ENCODE measurements around the gene CRK. TPM values are rescaled to one million over a fixed set of nuclear protein-coding genes. Genes with fewer than 3 reads are reported as not detected.
"Not testable (repeated sequence)": the region's sequence is repeated elsewhere in the genome, so short reads cannot be mapped to it uniquely, and the experiment has no call there.

Gene CRK
- total and polyA plus RNA-seq, 11 donors: 17.0 to 49.0 (median 42.2) TPM

- no peaks in the 10 kb centered on the region for H3K9me3 ChIP-seq
- DNase-seq (peak; percentile 98 to 99 (median 98)), ATAC-seq (peak; percentile 97 to 99 (median 98))
- WGBS, 4 donors: 0 to 1% (median 1%) methylated on average over 33 to 82 of the region's 82 CpGs
- intact Hi-C loops (cut with DNase I): loop anchor here in 4 of 10 donors (2.0 to 10.0 kb wide), 5 partner anchors 38 to 115 kb away; partner anchors contain the start of genes CRK (in 1 of the 4) and INPP5K (in 1 of the 4)
- H3K27me3 ChIP-seq: no peaks in the 10 kb centered on the region
- H3K27ac ChIP-seq: peak within 1 kb of the TSS; percentile 93 to 99 (median 98)
- TF ChIP-seq CTCF (IDR thresholded peaks at IDR 0.05): no peak
- TF ChIP-seq POLR2A (IDR thresholded peaks at IDR 0.05): peak in 1 of 2 donors; percentile 87
- H3K4me1 ChIP-seq: peaks cover 6 to 49% (median 27%) of the 10 kb centered on the region in 12 donors
- H3K36me3 ChIP-seq: peaks cover 0 to 11% (median 0%) of the 10 kb centered on the region in 9 donors
- peak within 1 kb of the TSS; percentile 76 to 98 (median 88) for H3K4me3 ChIP-seq
Observed at GRCh38 chr17:1399679-1400512, 56.1 kb downstream of the CRK start, which contains the start of gene YWHAE. Gene YWHAE (minus strand): TSS chr17:1400222. CDS start chr17:1400110, 112 bp downstream.

- Histone ChIP-seq H3K4me3 (peak overlapping the region; percentile 76 to 98 (median 88)), H3K27ac (peak overlapping the region; percentile 93 to 99 (median 98)), H3K36me3 (peaks cover 0 to 11% (median 0%) of the 10 kb centered on the region in 9 donors), H3K27me3 (no peaks in the 10 kb centered on the region), H3K4me1 (peaks cover 13 to 57% (median 34%) of the 10 kb centered on the region in 12 donors), H3K9me3 (no peaks in the 10 kb centered on the region)
- 0 to 2% (median 1%) methylated on average over 40 to 41 of the region's 41 CpGs for WGBS, 4 donors
- peak in 3 of 4 donors; percentile 34 to 64 (median 49) for ATAC-seq
- peak in 2 of 5 donors; percentile 72 to 73 for DNase-seq
- TF ChIP-seq CTCF (IDR thresholded peaks at IDR 0.05): no peak
- no peak for TF ChIP-seq POLR2A (IDR thresholded peaks at IDR 0.05)
- intact Hi-C loops (cut with DNase I): loop anchor here in 2 of 10 donors (2.0 to 10.0 kb wide), 4 partner anchors 37 to 116 kb away; partner anchors contain the start of genes CRK (in 1 of the 2) and INPP5K (in 1 of the 2)
Observed at GRCh38 chr17:1398931-1399678, 56.9 kb downstream of the CRK start.

- DNase-seq: no peak
- H3K27ac ChIP-seq: peak overlapping the region in 11 of 12 donors; percentile 37 to 99 (median 98)
- H3K9me3 ChIP-seq: no peaks in the 10 kb centered on the region
- H3K36me3 ChIP-seq: peaks cover 0 to 11% (median 0%) of the 10 kb centered on the region in 9 donors
- H3K4me1 ChIP-seq: peaks cover 13 to 68% (median 45%) of the 10 kb centered on the region in 12 donors
- intact Hi-C loops (cut with DNase I): loop anchor here in 2 of 10 donors (2.0 to 10.0 kb wide), 4 partner anchors 36 to 117 kb away; partner anchors contain the start of genes CRK (in 1 of the 2) and INPP5K (in 1 of the 2)
- ATAC-seq: no peak
- no peaks in the 10 kb centered on the region for H3K27me3 ChIP-seq
- WGBS, 4 donors: 6 to 13% (median 8%) methylated on average over 2 of the region's 2 CpGs
- TF ChIP-seq POLR2A (IDR thresholded peaks at IDR 0.05): no peak
- TF ChIP-seq CTCF (IDR thresholded peaks at IDR 0.05): no peak
- peak overlapping the region in 11 of 12 donors; percentile 76 to 98 (median 86) for H3K4me3 ChIP-seq
Observed at GRCh38 chr17:1398028-1398427, 58.0 kb downstream of the CRK start.

- Histone ChIP-seq H3K4me1 (peaks cover 19 to 87% (median 63%) of the 10 kb centered on the region in 12 donors), H3K36me3 (peaks cover 0 to 11% (median 0%) of the 10 kb centered on the region in 9 donors), H3K27ac (peak overlapping the region in 2 of 12 donors; percentile 96 to 98)
- WGBS, 4 donors: 86 to 90% (median 89%) methylated on average over 26 of the region's 26 CpGs
- intact Hi-C loops (cut with DNase I): loop anchor here in 2 of 10 donors (5.0 to 10.0 kb wide), 3 partner anchors 34 to 119 kb away; partner anchors contain the start of genes CRK (in 1 of the 2) and INPP5K (in 1 of the 2)
- not testable (repeated sequence) for H3K9me3 ChIP-seq, DNase-seq, H3K4me3 ChIP-seq, H3K27me3 ChIP-seq, ATAC-seq
Observed at GRCh38 chr17:1395876-1396665, 60.0 kb downstream of the CRK start.
